HCT116 (cell line): ENCODE results near the gene OXCT1.

Source experiments
- ATF3 ChIP-seq: IDR thresholded peaks from 2 replicates; pipeline ENCODE4 v1.6.1; 2012
- CEBPB ChIP-seq: IDR thresholded peaks from 2 replicates; pipeline ENCODE4 v1.6.1; 2012; ENCODE audit warnings: low read depth
- EZH2 ChIP-seq: fragments of 200-600 bp; sonication (generic); IDR thresholded peaks from 2 replicates; pipeline ENCODE4 v1.6.1; 2017; ENCODE audit warnings: antibody characterized with exemption, mixed run types
- EZH2phosphoT487 ChIP-seq: fragments of 200-600 bp; IDR thresholded peaks from 2 replicates; pipeline ENCODE4 v1.6.1; 2018; ENCODE audit warnings: antibody characterized with exemption, borderline replicate concordance
- MAX ChIP-seq: IDR thresholded peaks from 2 replicates; pipeline ENCODE4 v1.6.1; 2012
- POLR2A ChIP-seq: IDR thresholded peaks from 2 replicates; pipeline ENCODE4 v1.7.0; 2011; ENCODE audit warnings: borderline replicate concordance; ENCODE audit not compliant: insufficient read depth, insufficient read length; ENCODE audit errors: extremely low read depth
- SIN3A ChIP-seq: IDR thresholded peaks from 2 replicates; pipeline ENCODE4 v1.6.1; 2012; ENCODE audit warnings: low read depth
- YY1 ChIP-seq: IDR thresholded peaks from 2 replicates; pipeline ENCODE4 v1.6.1; 2011; ENCODE audit warnings: low read length, low read depth, moderate library complexity, mild to moderate bottlenecking; ENCODE audit not compliant: insufficient replicate concordance; ENCODE audit errors: extremely low read depth
- TF ChIP-seq, protein P1 (sequence below), 3 experiments: fragments of 200-600 bp in 1 of 3; sonication (generic) in 1 of 3; IDR thresholded peaks in 2 of 3; conservative IDR thresholded peaks in 1 of 3; 2 replicates each; pipeline ENCODE4 v1.5.1; 2012 to 2017; ENCODE audit warnings: low read depth in 2 of 3, low read length in 2 of 3, antibody characterized with exemption in 1 of 3, borderline replicate concordance in 1 of 3, control low read depth in 1 of 3, mild to moderate bottlenecking in 1 of 3, mixed read lengths in 1 of 3, mixed run types in 1 of 3, moderate library complexity in 1 of 3; ENCODE audit not compliant: insufficient read depth in 1 of 3

- TF ChIP-seq, protein P1, sequence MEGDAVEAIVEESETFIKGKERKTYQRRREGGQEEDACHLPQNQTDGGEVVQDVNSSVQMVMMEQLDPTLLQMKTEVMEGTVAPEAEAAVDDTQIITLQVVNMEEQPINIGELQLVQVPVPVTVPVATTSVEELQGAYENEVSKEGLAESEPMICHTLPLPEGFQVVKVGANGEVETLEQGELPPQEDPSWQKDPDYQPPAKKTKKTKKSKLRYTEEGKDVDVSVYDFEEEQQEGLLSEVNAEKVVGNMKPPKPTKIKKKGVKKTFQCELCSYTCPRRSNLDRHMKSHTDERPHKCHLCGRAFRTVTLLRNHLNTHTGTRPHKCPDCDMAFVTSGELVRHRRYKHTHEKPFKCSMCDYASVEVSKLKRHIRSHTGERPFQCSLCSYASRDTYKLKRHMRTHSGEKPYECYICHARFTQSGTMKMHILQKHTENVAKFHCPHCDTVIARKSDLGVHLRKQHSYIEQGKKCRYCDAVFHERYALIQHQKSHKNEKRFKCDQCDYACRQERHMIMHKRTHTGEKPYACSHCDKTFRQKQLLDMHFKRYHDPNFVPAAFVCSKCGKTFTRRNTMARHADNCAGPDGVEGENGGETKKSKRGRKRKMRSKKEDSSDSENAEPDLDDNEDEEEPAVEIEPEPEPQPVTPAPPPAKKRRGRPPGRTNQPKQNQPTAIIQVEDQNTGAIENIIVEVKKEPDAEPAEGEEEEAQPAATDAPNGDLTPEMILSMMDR (IDR thresholded peaks at IDR 0.05 in 2 of 3, conservative IDR thresholded peaks at IDR 0.05 in 1 of 3; ENCODE audit: borderline replicate concordance in 1 of 3, insufficient read depth in 1 of 3, low read depth in 2 of 3, low read length in 2 of 3): no peak
- no peak for TF ChIP-seq POLR2A
- no peak for TF ChIP-seq EZH2
- TF ChIP-seq EZH2phosphoT487: no peak
- no peak for TF ChIP-seq CEBPB
- TF ChIP-seq ATF3: no peak
- no peak for TF ChIP-seq YY1
- no peak for TF ChIP-seq MAX
- TF ChIP-seq SIN3A: no peak
Measured at GRCh38 chr5:41882765-41883164, 12.5 kb upstream of the OXCT1 start.
